Motor neuron (in vitro differentiated cells): ENCODE results near the gene LILRA1. TPM values are rescaled to one million over a fixed set of nuclear protein-coding genes. Genes with fewer than 3 reads are reported as not detected.
"Not testable (repeated sequence)": the region's sequence is repeated elsewhere in the genome, so short reads cannot be mapped to it uniquely, and the experiment has no call there.

ENCODE experiments used
- ATAC-seq, 8 experiments: fragments of 200-7000 bp; cut with Tn5 transposase; replicated peaks in 6 of 8; 2 replicates each; pipeline ENCODE4 v1.8.0; 2021; ENCODE audit warnings: mild to moderate bottlenecking in 8 of 8, moderate library complexity in 8 of 8
- H3K27ac ChIP-seq, 2 donors: fragments of 250-450 bp; sonication (Bioruptor Pico); 2 replicates each; pipeline ENCODE4 v1.9.0; 2021; ENCODE audit warnings: antibody characterized with exemption in 2 of 2, mild to moderate bottlenecking in 2 of 2, moderate library complexity in 1 of 2
- H3K4me1 ChIP-seq, 2 donors: fragments of 250-450 bp; sonication (Bioruptor Pico); replicated peaks in 1 of 2; 2 replicates each; pipeline ENCODE4 v1.6.1; 2021; ENCODE audit warnings: antibody characterized with exemption in 2 of 2, mild to moderate bottlenecking in 2 of 2, moderate library complexity in 1 of 2
- H3K4me3 ChIP-seq, 5 donors: fragments of 250-450 bp; sonication (Bioruptor Pico); 2 replicates each; pipeline ENCODE4 v1.9.0; 2021; ENCODE audit warnings: antibody characterized with exemption in 5 of 5, mild to moderate bottlenecking in 5 of 5, moderate library complexity in 4 of 5
- WGBS, 10 experiments: fragments of 450-650 bp; shearing (Covaris generic); methylation state at CpG; one replicate each; pipeline ENCODE4 v1.0.0; 2022; 5-methylcytosine and 5-hydroxymethylcytosine counted together
- in situ Hi-C, 9 experiments: fragments of 400-800 bp; cut with MboI; loops; one replicate each; pipeline ENCODE4 v1.15.0; 2021; ENCODE audit warnings: low sequenced_read_pairs in 9 of 9, low pct_unique_long_range_greater_than_20kb in 2 of 9; ENCODE audit not compliant: unreplicated experiment in 9 of 9
- total RNA-seq, 8 experiments: library from RNA; unstranded; fragments of 300-600 nt; gene quantifications; 2 replicates each; pipeline versions ENCODE4 v1.2.3 to v1.2.4, GENCODE V29; 2022

LILRA1 gene
- total RNA-seq, 8 experiments from 2014 or later = 0.09 to 0.43 (median 0.20) TPM; not detected in 3

DNA sequence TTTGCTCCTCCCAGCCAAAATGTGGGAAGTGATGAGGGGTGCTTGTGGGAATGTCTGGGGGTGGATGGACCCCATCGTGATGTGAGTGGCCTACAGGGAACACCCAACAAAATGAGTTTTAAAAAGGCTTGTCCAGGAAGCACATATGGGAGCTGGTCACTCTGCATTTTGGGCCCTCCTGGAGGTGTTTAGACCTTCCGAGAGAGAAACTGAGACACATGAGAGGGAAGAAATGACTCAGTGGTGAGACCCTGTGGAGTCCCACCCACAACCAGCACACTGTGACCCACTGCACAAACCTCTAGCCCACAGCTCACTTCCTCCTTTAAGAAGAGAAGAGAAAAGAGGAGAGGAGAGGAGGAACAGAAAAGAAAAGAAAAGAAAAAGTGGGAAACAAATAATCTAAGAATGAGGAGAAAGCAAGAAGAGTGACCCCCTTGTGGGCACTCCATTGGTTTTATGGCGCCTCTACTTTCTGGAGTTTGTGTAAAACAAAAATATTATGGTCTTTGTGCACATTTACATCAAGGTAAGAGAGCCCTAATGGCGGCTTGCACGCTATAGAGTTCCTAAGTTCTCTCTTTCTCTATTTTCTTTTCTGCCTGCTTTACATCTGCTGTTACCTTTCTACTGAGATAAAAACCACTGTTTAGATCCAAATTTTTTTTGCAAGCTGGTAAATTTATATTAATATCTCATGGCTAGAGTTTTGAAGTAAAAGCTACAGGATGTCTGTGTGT lies 23.6 kb downstream of the LILRA1 start:
- Histone ChIP-seq H3K4me1 (no peaks in the 10 kb centered on the region), H3K27ac (no peak overlapping the region), H3K4me3 (no peak overlapping the region)
- no peak for ATAC-seq
- in situ Hi-C loops = no loop called here
- WGBS, 10 experiments = 0 to 33% (median 15%) methylated on average over 1 to 5 of the region's 5 CpGs; no CpG with 5 or more reads in 1 of the 10 experiments

DNA sequence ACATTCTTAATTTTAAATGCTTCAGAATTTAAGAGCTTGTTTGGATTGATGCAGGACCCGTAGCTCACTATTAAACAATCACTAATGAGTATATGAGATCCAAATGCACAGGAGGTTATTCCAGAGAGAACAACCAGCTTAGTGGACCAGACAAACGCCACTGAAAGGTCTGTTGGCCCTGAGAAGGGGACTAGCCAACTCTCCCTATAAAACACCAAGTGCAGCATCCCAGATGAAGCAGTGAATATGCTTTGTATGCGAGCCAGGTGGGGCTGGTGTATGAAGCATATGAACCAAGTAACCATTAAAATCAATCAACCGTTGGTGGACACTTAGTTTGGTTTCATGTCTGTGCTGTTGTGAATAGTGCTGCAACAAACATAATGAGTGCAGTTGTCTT lies 27.0 kb downstream of the LILRA1 start:
- Histone ChIP-seq H3K4me1 (no peaks in the 10 kb centered on the region), H3K4me3 (no peak overlapping the region), H3K27ac (no peak overlapping the region)
- in situ Hi-C loops = no loop called here
- WGBS, 10 experiments = 0 to 57% (median 15%) methylated on average over 1 to 4 of the region's 4 CpGs; no CpG with 5 or more reads in 2 of the 10 experiments
- ATAC-seq = no peak

DNA sequence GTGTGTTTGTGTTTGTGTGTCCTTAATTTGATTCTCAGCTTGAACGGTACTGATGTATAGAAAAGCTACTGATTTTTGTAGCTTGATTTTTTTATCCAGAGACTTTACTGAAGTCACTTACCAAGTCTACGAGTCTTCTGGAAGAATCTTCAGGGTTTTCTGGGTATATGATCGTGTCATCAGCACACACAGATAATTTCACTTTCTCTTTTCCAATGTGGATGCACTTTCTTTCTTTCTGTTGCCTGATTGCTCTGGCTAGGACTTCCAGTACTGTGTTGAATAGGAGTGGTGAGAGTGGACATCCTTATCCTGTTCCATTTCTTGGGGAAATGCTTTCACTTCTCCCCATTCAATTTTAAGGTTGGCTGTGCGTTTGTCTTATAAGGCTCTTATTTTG lies 29.0 kb downstream of the LILRA1 start:
- no peak overlapping the region for H3K27ac ChIP-seq
- in situ Hi-C loops = no loop called here
- no peaks in the 10 kb centered on the region for H3K4me1 ChIP-seq
- ATAC-seq = no peak
- no peak overlapping the region for H3K4me3 ChIP-seq
- 0 to 40% (median 11%) methylated on average over 1 to 4 of the region's 4 CpGs for WGBS, 10 experiments

DNA sequence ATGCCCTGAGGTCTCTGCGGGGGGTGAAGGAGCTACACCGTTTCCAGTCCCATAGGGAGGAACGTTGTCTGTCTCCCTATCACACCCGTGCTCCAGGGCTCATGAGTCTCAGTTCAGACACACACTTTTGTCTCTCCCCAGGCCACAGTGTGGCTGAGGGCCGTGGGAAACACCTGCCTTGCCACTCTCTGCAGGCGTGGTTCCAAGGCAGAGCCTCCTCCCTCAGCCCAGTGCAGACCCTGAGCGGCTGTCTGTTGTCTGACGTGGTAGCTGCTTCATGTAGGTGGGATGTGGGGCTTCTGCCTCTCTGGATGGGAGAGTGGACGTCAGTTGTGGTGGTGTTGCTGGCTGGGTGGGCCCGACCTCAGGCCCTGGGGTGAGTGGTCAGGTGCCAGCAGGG lies 30.8 kb downstream of the LILRA1 start:
- in situ Hi-C loops, H3K4me1 ChIP-seq, ATAC-seq, H3K27ac ChIP-seq, H3K4me3 ChIP-seq: not testable (repeated sequence)
- no CpG with 5 or more reads among the region's 10 CpGs for WGBS, 10 experiments

DNA sequence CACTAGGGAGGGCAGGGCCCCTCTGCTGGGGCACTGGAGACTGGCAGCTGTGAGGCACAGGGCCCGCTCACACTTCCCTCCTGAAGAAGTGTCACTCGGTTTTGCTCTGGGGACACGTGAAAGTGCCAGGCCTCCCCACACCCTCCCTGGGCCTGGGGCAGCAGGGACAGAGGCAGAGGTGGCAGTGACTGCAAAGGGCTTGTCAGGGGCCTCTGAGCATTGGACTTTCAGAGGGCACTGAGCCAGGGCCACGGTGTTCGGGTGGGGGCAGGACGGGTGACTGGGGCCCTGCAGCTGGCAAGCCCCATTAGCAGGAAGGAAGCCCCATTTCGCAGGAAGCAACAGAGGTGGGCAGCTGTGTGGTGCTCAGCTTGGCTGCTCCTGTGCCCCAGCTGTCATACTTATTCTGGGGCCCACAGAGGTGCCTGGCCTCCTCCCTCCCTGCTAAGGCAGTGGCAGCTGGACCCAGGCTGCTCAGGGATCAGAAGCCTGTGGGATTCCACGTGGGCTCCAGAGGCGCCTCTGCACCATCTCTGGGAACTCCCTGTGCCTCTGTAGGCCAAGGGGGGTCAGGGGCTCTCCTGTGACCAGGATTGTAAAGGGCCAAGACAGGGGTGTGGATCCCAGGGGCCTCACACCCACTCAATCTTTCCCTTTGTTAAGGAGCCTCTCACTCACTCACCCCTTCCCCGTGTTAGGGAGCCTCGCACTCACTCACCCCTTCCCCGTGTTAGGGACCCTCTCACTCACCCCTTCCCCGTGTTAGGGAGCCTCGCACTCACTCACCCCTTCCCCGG lies 31.7 kb downstream of the LILRA1 start:
- 38% methylated on average over 3 of the region's 15 CpGs; no CpG with 5 or more reads in 9 of the 10 experiments for WGBS, 10 experiments
- ATAC-seq, H3K4me3 ChIP-seq, H3K4me1 ChIP-seq, H3K27ac ChIP-seq, in situ Hi-C loops: not testable (repeated sequence)

DNA sequence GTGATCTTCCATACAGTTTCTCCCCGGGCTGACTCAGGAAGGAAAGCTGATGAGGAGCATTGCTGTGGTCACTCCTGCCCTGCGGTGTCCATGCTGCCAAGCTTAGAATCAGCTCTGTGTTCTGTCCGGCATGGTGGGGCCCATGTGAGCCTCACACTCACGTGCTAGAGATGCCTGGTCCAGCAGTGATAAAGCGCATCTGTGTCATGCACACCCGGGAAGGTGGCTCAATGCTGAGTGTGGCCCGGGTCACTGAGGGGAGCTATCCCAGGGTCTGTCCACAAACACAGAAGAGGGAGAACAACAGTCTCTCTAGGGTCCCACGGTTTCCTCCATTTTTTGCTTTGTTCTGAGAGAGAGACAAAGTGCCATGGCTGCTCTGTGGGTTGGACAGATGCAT lies 33.3 kb downstream of the LILRA1 start:
- in situ Hi-C loops = no loop called here
- no peak overlapping the region for H3K27ac ChIP-seq
- WGBS, 10 experiments = 0 to 80% (median 50%) methylated on average over 1 to 6 of the region's 8 CpGs; no CpG with 5 or more reads in 2 of the 10 experiments

DNA sequence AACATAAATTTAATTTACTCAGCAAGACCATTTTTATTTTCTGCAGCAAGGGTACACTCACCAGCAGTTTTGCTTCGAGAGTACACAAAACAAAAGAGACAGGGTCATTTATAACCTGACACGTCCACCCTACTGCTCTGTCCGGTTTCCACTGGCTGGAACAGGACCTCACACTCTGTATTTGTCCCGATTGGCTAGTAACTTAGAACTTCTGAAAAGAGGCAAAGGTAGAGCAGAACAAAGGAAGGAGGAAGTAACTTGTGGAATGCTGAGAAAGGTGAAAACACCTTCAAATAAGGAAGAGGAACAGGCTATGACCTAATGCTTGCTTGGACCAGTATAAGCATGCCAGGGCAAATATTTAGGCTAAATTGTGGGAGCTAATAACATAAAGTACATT lies 34.5 kb downstream of the LILRA1 start:
- H3K4me1 ChIP-seq, in situ Hi-C loops, ATAC-seq, H3K4me3 ChIP-seq, H3K27ac ChIP-seq: not testable (repeated sequence)
- WGBS, 10 experiments = 0 to 54% (median 17%) methylated on average over 1 to 4 of the region's 4 CpGs; no CpG with 5 or more reads in 2 of the 10 experiments

More for the DNA sequence above, 33.3 kb downstream of the LILRA1 start:
- no peaks in the 10 kb centered on the region for H3K4me1 ChIP-seq
- H3K4me3 ChIP-seq = no peak overlapping the region
- ATAC-seq = no peak

DNA sequence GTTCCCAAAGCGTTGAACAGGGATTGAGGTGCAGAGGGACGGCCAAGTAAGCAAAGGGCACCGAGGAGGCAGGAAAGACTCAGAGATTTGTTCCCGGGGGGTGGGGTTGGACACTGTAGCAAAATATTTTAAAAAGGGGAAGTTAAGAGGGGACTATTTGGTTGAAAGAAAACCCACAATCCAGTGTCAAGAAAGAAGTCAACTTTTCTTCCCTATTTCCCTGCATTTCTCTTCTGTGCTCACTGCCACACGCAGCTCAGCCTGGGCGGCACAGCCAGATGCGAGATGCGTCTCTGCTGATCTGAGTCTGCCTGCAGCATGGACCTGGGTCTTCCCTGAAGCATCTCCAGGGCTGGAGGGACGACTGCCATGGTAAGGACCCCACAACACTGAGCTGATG lies 36.8 kb downstream of the LILRA1 start, which contains the start of gene LILRB1:
Gene LILRB1, plus strand, starts transcription at position 223 of the 400 bp plus-strand sequence. CDS start 590 bp downstream, outside the sequence.
- H3K4me3 ChIP-seq, H3K27ac ChIP-seq, ATAC-seq, in situ Hi-C loops, H3K4me1 ChIP-seq: not testable (repeated sequence)
- 0 to 100% (median 43%) methylated on average over 1 to 7 of the region's 9 CpGs; no CpG with 5 or more reads in 2 of the 10 experiments for WGBS, 10 experiments

DNA sequence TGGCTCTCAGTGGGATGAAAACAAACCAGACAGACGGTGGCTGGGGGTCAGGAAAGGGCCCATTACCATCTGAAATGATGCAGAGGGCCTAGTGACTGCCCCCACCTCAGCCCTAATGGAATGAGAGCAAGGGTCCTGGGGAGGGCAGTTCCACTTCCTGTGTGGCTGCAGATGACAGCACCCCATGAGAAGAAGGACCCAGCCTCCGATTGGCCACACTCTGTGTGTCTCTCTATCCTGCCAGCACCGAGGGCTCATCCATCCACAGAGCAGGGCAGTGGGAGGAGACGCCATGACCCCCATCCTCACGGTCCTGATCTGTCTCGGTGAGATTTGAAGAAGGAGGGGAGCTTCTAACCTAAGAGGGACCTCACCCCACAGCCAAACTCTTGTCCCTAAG lies 37.4 kb downstream of the LILRA1 start:
- no peak overlapping the region for H3K27ac ChIP-seq
- WGBS, 10 experiments = 0 to 17% (median 0%) methylated on average over 1 to 2 of the region's 6 CpGs; no CpG with 5 or more reads in 7 of the 10 experiments
- no peak for ATAC-seq
- in situ Hi-C loops = no loop called here
- no peaks in the 10 kb centered on the region for H3K4me1 ChIP-seq
- no peak overlapping the region for H3K4me3 ChIP-seq

DNA sequence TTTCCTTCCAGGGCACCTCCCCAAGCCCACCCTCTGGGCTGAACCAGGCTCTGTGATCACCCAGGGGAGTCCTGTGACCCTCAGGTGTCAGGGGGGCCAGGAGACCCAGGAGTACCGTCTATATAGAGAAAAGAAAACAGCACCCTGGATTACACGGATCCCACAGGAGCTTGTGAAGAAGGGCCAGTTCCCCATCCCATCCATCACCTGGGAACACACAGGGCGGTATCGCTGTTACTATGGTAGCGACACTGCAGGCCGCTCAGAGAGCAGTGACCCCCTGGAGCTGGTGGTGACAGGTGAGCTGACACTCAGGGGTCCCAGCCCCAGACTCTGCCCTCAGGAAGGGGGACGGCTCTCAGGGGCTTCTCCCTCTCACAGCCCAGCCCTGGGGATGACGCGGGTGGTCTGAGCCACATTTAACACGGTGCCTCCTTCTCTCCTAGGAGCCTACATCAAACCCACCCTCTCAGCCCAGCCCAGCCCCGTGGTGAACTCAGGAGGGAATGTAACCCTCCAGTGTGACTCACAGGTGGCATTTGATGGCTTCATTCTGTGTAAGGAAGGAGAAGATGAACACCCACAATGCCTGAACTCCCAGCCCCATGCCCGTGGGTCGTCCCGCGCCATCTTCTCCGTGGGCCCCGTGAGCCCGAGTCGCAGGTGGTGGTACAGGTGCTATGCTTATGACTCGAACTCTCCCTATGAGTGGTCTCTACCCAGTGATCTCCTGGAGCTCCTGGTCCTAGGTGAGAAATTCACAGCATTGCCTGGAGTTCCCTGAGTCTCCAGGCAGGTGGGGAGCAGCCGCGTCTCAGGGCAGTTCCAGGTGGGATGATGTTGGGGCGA lies 38.3 kb downstream of the LILRA1 start:
- H3K4me3 ChIP-seq, H3K4me1 ChIP-seq, ATAC-seq, H3K27ac ChIP-seq, in situ Hi-C loops: not testable (repeated sequence)
- 0 to 60% (median 12%) methylated on average over 1 to 2 of the region's 23 CpGs; no CpG with 5 or more reads in 4 of the 10 experiments for WGBS, 10 experiments

DNA sequence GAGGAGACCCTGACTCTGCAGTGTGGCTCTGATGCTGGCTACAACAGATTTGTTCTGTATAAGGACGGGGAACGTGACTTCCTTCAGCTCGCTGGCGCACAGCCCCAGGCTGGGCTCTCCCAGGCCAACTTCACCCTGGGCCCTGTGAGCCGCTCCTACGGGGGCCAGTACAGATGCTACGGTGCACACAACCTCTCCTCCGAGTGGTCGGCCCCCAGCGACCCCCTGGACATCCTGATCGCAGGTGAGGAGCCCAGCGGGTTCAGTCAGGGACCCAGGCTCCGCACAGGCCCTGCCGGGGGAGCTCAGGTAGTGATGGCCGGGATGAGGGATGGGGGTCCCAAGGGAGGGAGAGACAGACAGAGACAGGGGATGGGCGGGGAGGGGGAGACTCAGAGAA lies 39.1 kb downstream of the LILRA1 start:
- H3K4me3 ChIP-seq, ATAC-seq, H3K4me1 ChIP-seq, in situ Hi-C loops, H3K27ac ChIP-seq: not testable (repeated sequence)
- 7 to 40% methylated on average over 3 to 4 of the region's 16 CpGs; no CpG with 5 or more reads in 8 of the 10 experiments for WGBS, 10 experiments

DNA sequence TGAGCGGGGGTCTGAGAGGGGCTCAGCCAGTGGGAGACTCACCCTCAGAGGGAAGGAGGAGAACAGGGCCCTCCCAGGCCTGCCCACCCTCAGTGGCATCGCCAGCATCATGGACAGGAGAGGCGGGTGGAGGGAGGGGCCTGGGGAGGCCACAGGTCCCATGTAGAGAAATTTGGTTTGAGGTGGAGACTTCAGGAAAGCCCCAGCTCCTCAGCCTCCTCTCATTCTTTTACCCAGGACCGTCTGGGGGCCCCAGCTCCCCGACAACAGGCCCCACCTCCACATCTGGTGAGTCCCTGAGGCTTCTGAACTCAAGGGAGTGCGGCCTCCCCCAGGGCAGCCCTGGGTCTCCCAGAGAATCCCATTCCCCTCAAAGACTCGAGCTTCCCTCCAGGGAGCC lies 40.0 kb downstream of the LILRA1 start:
- no CpG with 5 or more reads among the region's 7 CpGs for WGBS, 10 experiments
- Histone ChIP-seq H3K4me3 (no peak overlapping the region), H3K27ac (no peak overlapping the region), H3K4me1 (no peaks in the 10 kb centered on the region)
- in situ Hi-C loops = no loop called here
- ATAC-seq = no peak

DNA sequence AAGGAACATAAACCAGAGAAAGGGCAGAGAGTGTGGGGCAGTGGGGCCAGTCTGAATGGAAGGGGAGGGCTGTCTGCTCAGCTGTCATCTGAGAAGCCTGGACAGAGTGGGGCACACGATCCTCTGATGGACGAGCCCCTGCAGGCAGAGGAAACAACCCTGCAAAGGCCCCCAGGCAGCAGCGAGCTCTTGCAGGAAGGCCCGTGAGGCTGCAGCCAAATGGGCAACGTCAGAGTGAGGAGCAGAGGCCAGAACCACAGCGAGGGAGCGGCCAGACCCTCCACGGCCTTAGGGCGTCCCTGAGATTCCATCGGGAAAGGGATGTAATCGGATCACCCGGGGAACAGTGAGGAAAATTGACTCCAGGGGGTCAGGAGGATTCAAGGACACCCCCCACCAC lies 42.6 kb downstream of the LILRA1 start:
- in situ Hi-C loops, H3K27ac ChIP-seq, H3K4me1 ChIP-seq, ATAC-seq, H3K4me3 ChIP-seq: not testable (repeated sequence)
- no CpG with 5 or more reads among the region's 12 CpGs for WGBS, 10 experiments
